HL-60/S4 treated with retinoic acid at 250 ng/mL for 4 days and 3 days (cell line): ENCODE data around the gene SLC51B.
"Not testable (repeated sequence)": the region's sequence is repeated elsewhere in the genome, so short reads cannot be mapped to it uniquely, and the experiment has no call there.

Experiments used
- in situ Hi-C: fragments of 300-500 bp; cut with MboI; formaldehyde crosslinking; loops from 2 replicates; pipeline ENCODE4 v1.7.0; 2022; ENCODE audit warnings: low sequenced_read_pairs

Gene SLC51B

GRCh38 chr15:65062726-65063125 lies 17.5 kb downstream of the SLC51B start:
- in situ Hi-C loops = no loop called here

- in situ Hi-C loops = no loop called here
Measured at GRCh38 chr15:65066001-65066634, 20.9 kb downstream of the SLC51B start.

GRCh38 chr15:65066635-65067316 lies 21.6 kb downstream of the SLC51B start:
- in situ Hi-C loops = no loop called here

GRCh38 chr15:65067317-65067644 lies 22.1 kb downstream of the SLC51B start:
- in situ Hi-C loops = no loop called here

- in situ Hi-C loops = no loop called here
Measured at GRCh38 chr15:65067645-65068402, 22.6 kb downstream of the SLC51B start, which contains the start of gene RASL12. Gene RASL12, minus strand, starts transcription at chr15:65067991. Its CDS starts 156 bp downstream, at chr15:65067835.

GRCh38 chr15:65068403-65068788 lies 23.2 kb downstream of the SLC51B start:
- in situ Hi-C loops = no loop called here

- in situ Hi-C loops = no loop called here
Measured at GRCh38 chr15:65069179-65069578, 24.0 kb downstream of the SLC51B start.

GRCh38 chr15:65069779-65070546 lies 24.8 kb downstream of the SLC51B start:
- in situ Hi-C loops = no loop called here

- in situ Hi-C loops = no loop called here
Measured at GRCh38 chr15:65071381-65071811, 26.2 kb downstream of the SLC51B start.

- in situ Hi-C loops = no loop called here
Measured at GRCh38 chr15:65072027-65072426, 26.8 kb downstream of the SLC51B start.

GRCh38 chr15:65072617-65073016 lies 27.4 kb downstream of the SLC51B start:
- in situ Hi-C loops = no loop called here

- in situ Hi-C loops = not testable (repeated sequence)
Measured at GRCh38 chr15:65074946-65075345, 29.8 kb downstream of the SLC51B start.

- in situ Hi-C loops = not testable (repeated sequence)
Measured at GRCh38 chr15:65075607-65076395, 30.6 kb downstream of the SLC51B start.

GRCh38 chr15:65076486-65077290 lies 31.5 kb downstream of the SLC51B start, which contains the start of gene KBTBD13:
Gene KBTBD13, plus strand, starts transcription at chr15:65076746. Its CDS starts 70 bp downstream, at chr15:65076816.
- in situ Hi-C loops = no loop called here

GRCh38 chr15:65077291-65077980 lies 32.2 kb downstream of the SLC51B start:
- in situ Hi-C loops = no loop called here

GRCh38 chr15:65077981-65078352 lies 32.8 kb downstream of the SLC51B start:
- in situ Hi-C loops = no loop called here

- in situ Hi-C loops = no loop called here
Measured at GRCh38 chr15:65079580-65079979, 34.4 kb downstream of the SLC51B start.

- in situ Hi-C loops = no loop called here
Measured at GRCh38 chr15:65081270-65081669, 36.1 kb downstream of the SLC51B start.

GRCh38 chr15:65081758-65082157 lies 36.6 kb downstream of the SLC51B start:
- in situ Hi-C loops = no loop called here
